Stimulated activated naive CD8-positive, alpha-beta T cell treated with anti-CD3 and anti-CD28 coated beads, Interleukin-15, Interleukin-2, amounts not matched to agents 100 U/mL and 50 U/mL, for 24 hours (primary cell): ENCODE measurements around the gene KCNA10.

Experiments
- ATAC-seq: fragments of 150-1000 bp; cut with Tn5 transposase; one replicate; pipeline ENCODE4 v1.10.0; 2021
- DNase-seq: peaks from one replicate; pipeline ENCODE4 v3.0.0; 2021

KCNA10 gene

GRCh38 chr1:110519125-110519810, at the start of gene KCNA10:
Gene KCNA10 (minus strand): TSS chr1:110519175. CDS start chr1:110518787, 388 bp downstream.
- DNase-seq, result no peak

DNA sequence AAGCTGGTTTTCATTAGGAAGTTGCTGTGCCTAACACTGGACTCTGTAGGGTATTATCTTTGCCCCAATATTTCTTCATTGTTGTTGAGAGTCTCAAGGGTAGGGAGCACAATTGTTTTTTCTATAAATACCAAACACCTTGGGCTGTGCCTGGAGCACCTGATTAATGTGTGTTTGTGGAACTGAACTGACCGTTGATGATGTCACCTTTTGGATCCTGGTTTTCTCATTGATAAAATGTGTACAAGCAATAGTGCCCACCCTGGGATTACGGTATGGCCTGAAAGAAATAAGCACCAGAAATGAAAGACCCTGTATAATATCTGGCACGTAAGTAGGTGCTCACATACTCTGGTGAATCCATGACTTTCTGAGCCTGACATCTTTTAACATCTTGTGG, 47.9 kb upstream of the KCNA10 start:
- ATAC-seq (no peak), DNase-seq (no peak)

More at GRCh38 chr1:110519125-110519810, at the start of gene KCNA10:
- ATAC-seq, result no peak

DNA sequence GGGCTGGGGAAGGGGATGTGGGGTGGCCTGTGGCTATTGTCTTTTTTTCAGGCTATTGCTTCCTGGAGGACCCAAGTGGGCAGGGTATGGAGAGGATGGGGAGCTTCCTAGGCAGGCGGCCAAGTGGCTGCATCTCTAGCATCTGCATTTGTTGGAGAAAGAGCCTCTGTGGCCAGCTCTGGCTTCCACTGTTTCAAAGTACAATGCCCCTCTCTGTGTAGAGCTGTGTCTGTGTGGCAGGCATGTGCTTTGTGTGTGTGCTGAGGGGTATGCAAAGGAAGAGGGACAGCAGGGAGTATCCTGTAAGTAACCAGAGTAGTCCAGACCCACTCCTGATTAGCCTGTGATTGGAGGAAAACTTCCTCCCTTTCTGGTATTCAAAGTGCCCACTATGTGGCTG, 46.6 kb upstream of the KCNA10 start:
- ATAC-seq (no peak), DNase-seq (no peak)

DNA sequence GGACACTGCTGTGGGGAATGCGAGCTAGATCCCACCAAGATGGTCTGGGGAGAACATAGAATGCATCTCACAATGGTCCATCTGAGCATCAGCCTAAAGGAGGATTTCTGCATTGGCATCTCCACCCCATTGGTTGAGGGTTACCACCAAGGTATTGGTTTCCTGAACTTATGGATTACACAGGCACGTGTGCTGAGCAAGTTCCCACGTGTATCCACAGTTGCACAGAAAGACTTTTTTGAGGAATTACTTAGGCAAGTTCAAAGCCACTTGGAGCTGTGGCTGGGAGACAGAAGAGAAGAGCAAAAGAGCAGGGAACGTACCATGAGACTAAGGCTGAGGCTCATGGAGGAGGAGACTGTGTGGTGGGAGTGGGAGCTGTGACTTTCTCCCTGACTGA, 44.1 kb upstream of the KCNA10 start:
- no peak for ATAC-seq
- no peak for DNase-seq

GRCh38 chr1:110561596-110561995, 42.6 kb upstream of the KCNA10 start:
- ATAC-seq, result no peak
- no peak for DNase-seq

GRCh38 chr1:110559157-110559556, 40.2 kb upstream of the KCNA10 start:
- DNase-seq (no peak), ATAC-seq (peak; percentile 47)

DNA sequence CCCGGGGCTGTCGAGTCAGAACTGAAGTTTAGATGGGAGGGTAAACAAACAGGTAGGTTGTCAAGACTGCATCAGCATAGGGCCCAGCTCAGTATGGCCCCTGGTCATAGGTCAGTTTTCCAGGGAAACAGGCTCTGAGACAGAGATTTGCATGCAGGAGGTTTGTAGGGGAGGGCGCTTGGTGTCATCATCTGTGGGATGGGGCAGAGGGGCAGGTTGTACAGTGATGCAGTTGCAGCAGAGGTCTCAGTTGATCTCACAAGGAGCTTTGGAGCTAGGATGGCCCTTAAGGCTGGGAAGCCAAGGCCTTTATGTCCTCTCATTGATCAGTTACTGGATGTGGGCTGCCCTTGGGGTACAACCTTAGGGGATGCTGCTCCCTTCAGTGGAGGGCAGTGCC, 38.5 kb upstream of the KCNA10 start:
- no peak for DNase-seq
- no peak for ATAC-seq

- no peak for ATAC-seq
- no peak for DNase-seq
Measured at GRCh38 chr1:110556471-110556807, 37.5 kb upstream of the KCNA10 start.

- ATAC-seq (no peak), DNase-seq (no peak)
Measured at GRCh38 chr1:110555807-110556470, 37.0 kb upstream of the KCNA10 start.

DNA sequence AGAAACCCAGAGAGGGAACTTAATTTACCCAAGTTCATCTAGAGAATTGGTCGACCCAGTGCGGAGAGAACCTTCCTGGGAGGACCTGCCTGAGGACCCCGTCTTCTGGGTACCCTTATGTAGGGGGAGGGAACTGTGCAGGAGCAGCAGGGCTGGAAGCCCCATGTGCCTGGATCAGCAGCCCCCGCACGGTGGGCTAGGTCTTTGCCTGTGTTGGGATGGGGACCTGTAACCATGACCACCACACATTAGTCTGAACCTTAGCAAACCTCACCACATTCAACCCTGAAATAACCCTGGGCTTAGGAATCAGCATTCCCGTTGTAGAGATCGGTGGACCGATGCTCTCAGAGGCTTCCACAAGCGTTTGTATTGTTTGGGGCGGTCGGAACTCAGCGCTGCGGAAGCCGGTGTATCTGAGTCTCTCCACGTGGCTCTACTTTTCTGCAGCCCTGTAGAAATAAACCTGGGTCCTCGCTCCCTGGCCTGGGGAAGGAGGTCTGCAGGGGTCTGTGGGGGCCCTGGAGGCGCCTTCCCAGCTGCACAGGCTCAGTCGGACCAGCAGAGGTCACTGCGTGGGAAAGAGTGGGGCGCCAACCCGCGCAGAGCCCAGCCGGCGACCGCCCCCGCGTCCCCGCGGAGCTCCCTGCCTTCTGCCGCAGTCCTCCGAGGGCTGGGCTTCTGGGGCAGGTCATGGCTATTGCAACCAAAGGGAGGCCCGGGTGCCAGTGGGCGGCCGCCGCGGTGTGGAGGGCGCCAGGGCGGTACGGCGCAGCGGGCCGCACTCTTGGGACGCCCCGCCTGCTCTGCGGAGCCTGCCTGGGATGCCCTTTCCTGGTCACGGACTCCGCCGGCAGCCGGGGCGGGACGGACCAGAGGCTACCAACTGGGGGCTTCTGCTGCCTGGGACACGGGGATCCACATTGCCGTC, 36.2 kb upstream of the KCNA10 start:
- peak; percentile 78 for ATAC-seq
- DNase-seq, result peak; percentile 66

DNA sequence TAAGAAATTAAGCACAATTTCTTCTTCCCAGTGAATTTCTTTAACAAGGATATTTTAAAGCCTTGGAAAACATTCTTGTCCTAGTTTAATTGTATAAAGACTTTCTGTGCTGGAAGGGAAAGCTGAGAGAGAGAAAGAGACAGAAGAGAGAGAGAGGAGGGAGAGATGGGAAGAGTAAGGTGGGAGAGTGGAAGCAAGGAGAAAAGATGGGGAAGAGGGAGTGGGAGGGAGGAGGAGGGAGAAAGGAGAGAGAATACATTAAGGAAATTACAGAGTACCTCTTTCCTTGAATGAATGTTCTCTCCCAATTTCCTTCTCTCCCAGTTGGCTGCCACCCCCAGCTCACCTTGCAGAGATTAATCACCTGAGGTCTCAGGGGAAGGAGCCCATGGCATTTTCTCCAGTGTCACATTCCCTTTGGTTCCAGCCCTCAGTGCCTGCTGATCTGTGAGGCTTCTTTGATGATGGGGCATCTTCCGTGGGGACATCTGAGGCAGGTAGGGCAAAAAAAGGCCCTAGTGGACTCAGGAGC, 32.4 kb upstream of the KCNA10 start:
- DNase-seq (no peak), ATAC-seq (no peak)

GRCh38 chr1:110549831-110550230, 30.9 kb upstream of the KCNA10 start:
- ATAC-seq, result no peak
- DNase-seq, result no peak

DNA sequence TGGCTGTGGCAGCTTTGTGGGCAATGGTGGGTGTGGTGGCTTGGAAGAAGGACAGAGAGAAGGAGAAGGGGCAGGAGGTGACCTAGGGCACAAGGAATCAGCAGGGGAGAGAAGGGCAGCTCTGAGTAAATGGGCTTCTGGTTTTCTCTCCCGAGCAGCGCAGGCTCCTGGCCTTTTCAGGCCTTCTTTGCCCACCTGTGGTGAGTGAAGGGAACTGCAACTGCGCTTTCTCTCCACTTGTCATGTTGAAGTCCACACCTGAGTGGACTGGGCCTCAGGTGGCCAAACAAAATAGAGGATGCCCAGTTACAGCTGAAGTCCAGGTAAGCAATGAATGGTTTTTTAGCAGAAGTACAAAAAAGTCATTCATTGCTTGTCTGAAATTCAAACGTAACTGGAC, 29.4 kb upstream of the KCNA10 start:
- ATAC-seq (no peak), DNase-seq (no peak)

GRCh38 chr1:110547017-110547416, 28.0 kb upstream of the KCNA10 start:
- DNase-seq (no peak), ATAC-seq (no peak)

- DNase-seq (no peak), ATAC-seq (no peak)
Measured at GRCh38 chr1:110545492-110545891, 26.5 kb upstream of the KCNA10 start.

GRCh38 chr1:110544753-110545152, 25.8 kb upstream of the KCNA10 start:
- ATAC-seq (no peak), DNase-seq (no peak)

DNA sequence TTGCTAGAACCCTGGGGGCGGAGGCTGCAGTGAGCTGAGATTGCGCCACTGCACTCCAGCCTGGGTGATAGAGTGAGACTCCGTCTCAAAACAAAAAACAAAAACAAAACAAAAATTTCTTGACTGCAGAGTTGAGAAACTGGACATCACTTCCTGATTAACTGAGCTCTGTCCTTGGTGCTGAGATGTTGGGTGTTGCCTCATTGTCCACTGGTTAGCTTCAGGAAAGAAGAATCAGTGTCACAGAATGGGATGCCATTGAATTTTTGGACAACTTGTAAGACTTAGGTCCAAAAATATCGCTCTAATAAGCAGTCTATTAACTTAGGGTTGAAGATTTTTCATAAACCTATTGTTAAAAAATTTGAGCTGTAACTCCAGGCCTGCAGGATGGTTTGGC, 23.8 kb upstream of the KCNA10 start:
- ATAC-seq, result no peak

DNA sequence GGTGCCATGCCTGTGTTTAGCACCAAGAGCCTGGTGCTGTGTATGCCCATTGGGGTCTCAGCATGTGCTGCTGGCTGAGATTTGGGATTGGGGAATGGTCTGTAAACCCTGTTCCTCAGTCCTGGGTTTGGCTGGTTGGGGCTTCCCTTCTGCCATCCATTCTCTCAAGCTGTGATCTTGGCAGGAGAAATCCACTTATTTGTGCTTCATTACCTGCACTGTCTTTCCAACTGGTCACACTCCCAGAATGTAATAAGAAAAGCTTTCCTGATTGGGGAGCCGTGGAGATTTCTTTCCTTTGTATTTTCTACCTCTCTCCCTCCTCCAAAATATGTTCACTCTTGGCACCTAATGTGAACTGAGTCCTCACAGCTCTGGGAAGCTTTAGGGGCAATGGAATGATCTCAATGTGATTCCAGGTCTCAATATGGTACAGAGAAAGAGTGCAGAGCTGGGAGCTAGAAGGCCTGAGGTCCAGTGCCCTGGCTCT, 23.0 kb upstream of the KCNA10 start:
- DNase-seq (no peak), ATAC-seq (no peak)

More for the DNA sequence above, 23.8 kb upstream of the KCNA10 start:
- DNase-seq, result no peak

GRCh38 chr1:110540891-110541685, 22.1 kb upstream of the KCNA10 start:
- no peak for DNase-seq
- no peak for ATAC-seq

GRCh38 chr1:110538921-110539320, 19.9 kb upstream of the KCNA10 start:
- no peak for ATAC-seq
- DNase-seq, result no peak

DNA sequence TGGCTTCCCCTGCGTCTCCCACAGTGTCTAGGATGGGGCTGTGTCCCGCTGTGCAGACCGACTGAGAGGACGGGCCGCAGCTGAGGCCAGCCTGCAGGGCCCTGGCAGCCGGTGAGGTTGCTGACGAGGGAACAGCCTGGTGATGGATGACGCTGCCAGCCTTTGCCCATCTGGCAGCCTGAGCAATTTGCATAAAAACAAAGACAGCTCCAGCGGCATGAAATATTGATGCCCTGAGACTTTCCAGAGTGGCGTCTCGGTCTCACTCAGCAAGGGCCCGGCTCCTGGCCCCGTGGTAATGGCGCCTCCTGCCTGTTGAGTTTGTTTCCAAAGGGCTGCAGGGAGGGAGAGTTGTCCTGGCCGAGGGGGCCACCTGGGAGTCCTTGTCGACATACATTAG, 19.1 kb upstream of the KCNA10 start:
- DNase-seq (no peak), ATAC-seq (no peak)

GRCh38 chr1:110535985-110536384, 17.0 kb upstream of the KCNA10 start:
- DNase-seq (no peak), ATAC-seq (no peak)
